Tibial nerve (tissue), 4 donors: ENCODE results near the gene SCGB2B2. TPM values are rescaled to one million over a fixed set of nuclear protein-coding genes. Genes with fewer than 3 reads are reported as not detected.
"Not testable (repeated sequence)": the region's sequence is repeated elsewhere in the genome, so short reads cannot be mapped to it uniquely, and the experiment has no call there.

Experiments used
- DNase-seq, 2 donors: peaks; one replicate each; pipeline ENCODE4 v3.0.0-alpha.2; 2019; ENCODE audit warnings: low spot score in 2 of 2
- H3K27ac ChIP-seq, 4 donors: fragments of 200-600 bp; sonication (generic) in 3 of 4; one replicate each; pipeline ENCODE4 v1.5.1; 2017 to 2019; ENCODE audit warnings: mild to moderate bottlenecking in 1 of 4
- H3K27me3 ChIP-seq, 2 donors: fragments of 200-600 bp; sonication (generic) in 1 of 2; one replicate each; pipeline versions ENCODE4 v1.5.1 to v1.6.0; 2017 to 2019
- H3K36me3 ChIP-seq, 3 donors: fragments of 200-600 bp; sonication (generic); one replicate each; pipeline ENCODE4 v1.5.1; 2018 to 2019
- H3K4me1 ChIP-seq, 4 donors: fragments of 200-600 bp; sonication (generic) in 3 of 4; one replicate each; pipeline ENCODE4 v1.5.1; 2017 to 2019
- H3K4me3 ChIP-seq, 4 donors: fragments of 200-600 bp; sonication (generic) in 3 of 4; one replicate each; pipeline ENCODE4 v1.5.1; 2017 to 2019; ENCODE audit warnings: mild to moderate bottlenecking in 1 of 4, moderate library complexity in 1 of 4
- H3K9me3 ChIP-seq, 4 donors: fragments of 200-600 bp; sonication (generic) in 3 of 4; one replicate each; pipeline ENCODE4 v1.5.1; 2017 to 2019
- EP300 ChIP-seq, 2 donors: sonication (generic); formaldehyde crosslinking; IDR thresholded peaks; one replicate each; pipeline ENCODE4 v1.6.1; 2017; ENCODE audit warnings: antibody characterized with exemption in 2 of 2, mild to moderate bottlenecking in 1 of 2
- POLR2A ChIP-seq, 2 donors: fragments of 450-650 bp; IDR thresholded peaks; one replicate each; pipeline ENCODE4 v1.6.1; 2017; ENCODE audit warnings: antibody characterized with exemption in 2 of 2, mild to moderate bottlenecking in 2 of 2, moderate library complexity in 2 of 2
- WGBS, 2 donors: methylation state at CpG; one replicate each; pipeline ENCODE4 v1.1.5; 2018; 5-methylcytosine and 5-hydroxymethylcytosine counted together
- total RNA-seq, 4 donors: library from RNA; depleted of rRNA; stranded (reverse); fragments of >200 nt; gene quantifications; one replicate each; pipeline ENCODE4 v1.1.0, GENCODE V29; 2016
- TF ChIP-seq, protein P1 (sequence below), 5 experiments: fragments of 200-600 bp in 3 of 5; fragments of 450-650 bp in 2 of 5; sonication (generic) in 3 of 5; IDR thresholded peaks; one replicate each; pipeline ENCODE4 v1.5.1; 2016 to 2019; ENCODE audit warnings: antibody characterized with exemption in 5 of 5, mild to moderate bottlenecking in 3 of 5, moderate library complexity in 2 of 5

Gene SCGB2B2
- total RNA-seq, 4 donors from 2014 or later = 0.21 to 1.4 (median 0.71) TPM

GRCh38 chr19:34688592-34688991 lies 11.6 kb upstream of the SCGB2B2 start:
- Histone ChIP-seq H3K4me1 (no peaks in the 10 kb centered on the region), H3K36me3 (peaks cover 0 to 31% (median 8%) of the 10 kb centered on the region in 3 donors), H3K4me3 (no peak overlapping the region), H3K27ac (no peak overlapping the region), H3K9me3 (peaks cover 0 to 87% (median 27%) of the 10 kb centered on the region in 4 donors), H3K27me3 (no peaks in the 10 kb centered on the region)
- TF ChIP-seq, protein P1, sequence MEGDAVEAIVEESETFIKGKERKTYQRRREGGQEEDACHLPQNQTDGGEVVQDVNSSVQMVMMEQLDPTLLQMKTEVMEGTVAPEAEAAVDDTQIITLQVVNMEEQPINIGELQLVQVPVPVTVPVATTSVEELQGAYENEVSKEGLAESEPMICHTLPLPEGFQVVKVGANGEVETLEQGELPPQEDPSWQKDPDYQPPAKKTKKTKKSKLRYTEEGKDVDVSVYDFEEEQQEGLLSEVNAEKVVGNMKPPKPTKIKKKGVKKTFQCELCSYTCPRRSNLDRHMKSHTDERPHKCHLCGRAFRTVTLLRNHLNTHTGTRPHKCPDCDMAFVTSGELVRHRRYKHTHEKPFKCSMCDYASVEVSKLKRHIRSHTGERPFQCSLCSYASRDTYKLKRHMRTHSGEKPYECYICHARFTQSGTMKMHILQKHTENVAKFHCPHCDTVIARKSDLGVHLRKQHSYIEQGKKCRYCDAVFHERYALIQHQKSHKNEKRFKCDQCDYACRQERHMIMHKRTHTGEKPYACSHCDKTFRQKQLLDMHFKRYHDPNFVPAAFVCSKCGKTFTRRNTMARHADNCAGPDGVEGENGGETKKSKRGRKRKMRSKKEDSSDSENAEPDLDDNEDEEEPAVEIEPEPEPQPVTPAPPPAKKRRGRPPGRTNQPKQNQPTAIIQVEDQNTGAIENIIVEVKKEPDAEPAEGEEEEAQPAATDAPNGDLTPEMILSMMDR (IDR thresholded peaks at IDR 0.05) = no peak
- TF ChIP-seq POLR2A (IDR thresholded peaks at IDR 0.05) (no peak), EP300 (IDR thresholded peaks at IDR 0.05) (no peak)
- WGBS, 2 donors = 81 to 95% methylated on average over 1 of the region's 1 CpG
- no peak for DNase-seq

DNA sequence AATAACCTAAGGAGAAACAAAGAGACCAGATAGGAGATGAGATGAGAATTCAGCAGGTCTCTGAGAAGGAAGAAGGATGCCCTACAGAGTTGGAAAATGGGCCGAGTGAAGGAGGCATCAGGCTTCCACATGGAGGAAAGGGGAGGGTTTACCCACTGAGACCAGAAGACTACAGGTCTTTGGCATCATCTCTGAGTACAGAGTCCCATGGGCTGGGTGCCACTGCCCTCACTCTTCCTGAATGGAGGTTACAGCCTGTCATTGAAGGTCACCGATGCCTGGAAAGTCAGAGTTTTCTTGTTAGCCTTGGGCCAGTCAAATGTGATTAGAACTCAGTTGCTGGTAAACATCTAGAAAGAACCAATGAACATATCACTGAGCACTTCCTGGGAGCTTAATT lies 10.4 kb upstream of the SCGB2B2 start:
- H3K27ac ChIP-seq = no peak overlapping the region
- WGBS, 2 donors = 40 to 91% methylated on average over 2 of the region's 2 CpGs
- TF ChIP-seq, protein P1 (IDR thresholded peaks at IDR 0.05) = no peak
- TF ChIP-seq EP300 (IDR thresholded peaks at IDR 0.05) (no peak), POLR2A (IDR thresholded peaks at IDR 0.05) (no peak)
- H3K4me3 ChIP-seq = no peak overlapping the region
- peaks cover 0 to 95% (median 29%) of the 10 kb centered on the region in 4 donors for H3K9me3 ChIP-seq
- no peaks in the 10 kb centered on the region for H3K4me1 ChIP-seq
- no peaks in the 10 kb centered on the region for H3K27me3 ChIP-seq
- peaks cover 0 to 43% (median 20%) of the 10 kb centered on the region in 3 donors for H3K36me3 ChIP-seq
- DNase-seq = no peak

DNA sequence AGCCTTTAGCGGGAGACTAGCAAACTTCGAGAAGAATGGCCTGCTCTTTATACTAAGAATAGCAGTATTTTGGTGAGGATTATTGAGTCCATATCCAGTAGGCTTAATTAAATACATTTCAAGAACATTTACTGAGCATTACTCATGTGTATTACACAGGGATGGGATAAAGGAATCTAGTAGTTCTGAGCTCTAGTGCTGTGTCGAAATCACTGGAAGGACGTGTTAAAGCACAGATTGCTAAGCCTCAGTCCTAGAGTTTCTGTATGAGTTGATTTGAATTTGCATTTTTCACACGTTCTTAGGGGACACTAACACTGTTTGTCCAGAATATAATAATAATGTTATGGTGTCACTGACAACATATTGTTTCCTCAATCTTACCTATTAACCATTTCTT lies 9.5 kb upstream of the SCGB2B2 start:
- Histone ChIP-seq H3K4me1 (no peaks in the 10 kb centered on the region), H3K9me3 (peaks cover 2 to 97% (median 32%) of the 10 kb centered on the region in 4 donors), H3K36me3 (peaks cover 0 to 52% (median 28%) of the 10 kb centered on the region in 3 donors), H3K27me3 (no peaks in the 10 kb centered on the region), H3K27ac (no peak overlapping the region), H3K4me3 (no peak overlapping the region)
- no peak for DNase-seq
- WGBS, 2 donors = 90 to 92% methylated on average over 5 of the region's 5 CpGs
- TF ChIP-seq, protein P1 (IDR thresholded peaks at IDR 0.05) = no peak
- TF ChIP-seq EP300 (IDR thresholded peaks at IDR 0.05) (no peak), POLR2A (IDR thresholded peaks at IDR 0.05) (no peak)

DNA sequence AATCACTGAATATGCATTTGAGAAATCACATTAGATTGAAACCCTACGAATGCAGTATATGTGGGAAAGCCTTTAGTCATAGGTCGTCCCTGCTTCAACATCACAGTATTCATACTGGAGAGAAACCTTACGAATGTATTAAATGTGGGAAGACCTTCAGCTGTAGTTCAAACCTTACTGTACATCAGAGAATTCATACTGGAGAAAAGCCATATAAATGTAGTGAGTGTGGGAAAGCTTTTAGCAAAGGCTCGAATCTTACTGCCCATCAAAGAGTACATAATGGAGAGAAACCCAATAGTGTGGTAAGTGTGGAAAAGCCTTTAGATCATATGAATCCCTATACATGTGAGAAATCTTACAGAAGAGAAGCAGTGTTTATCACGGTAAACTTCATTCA lies 8.3 kb upstream of the SCGB2B2 start:
- H3K27ac ChIP-seq, DNase-seq, H3K4me3 ChIP-seq, H3K4me1 ChIP-seq, H3K27me3 ChIP-seq: not testable (repeated sequence)
- WGBS, 2 donors = 97 to 98% methylated on average over 5 of the region's 5 CpGs
- peaks cover 4 to 99% (median 37%) of the 10 kb centered on the region in 4 donors for H3K9me3 ChIP-seq
- H3K36me3 ChIP-seq = peaks cover 0 to 64% (median 39%) of the 10 kb centered on the region in 3 donors

DNA sequence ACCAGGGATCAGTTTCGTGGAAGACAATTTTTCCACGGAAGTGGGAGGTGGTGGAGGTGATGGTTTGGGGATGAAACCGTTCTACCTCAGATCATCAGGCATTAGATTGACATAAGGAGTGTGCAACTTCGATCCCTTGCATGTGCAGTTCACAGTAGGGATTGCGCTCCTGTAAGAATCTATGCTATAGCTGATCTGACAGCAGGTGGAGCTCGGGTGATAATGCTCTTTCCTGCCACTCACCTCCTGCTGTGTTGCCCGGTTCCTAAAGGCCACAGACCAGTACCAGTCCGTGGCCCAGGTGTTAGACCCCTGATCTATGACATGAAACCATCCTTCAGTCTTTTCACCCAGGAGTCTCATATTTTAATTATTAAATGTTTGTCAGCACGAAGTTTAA lies 4.5 kb upstream of the SCGB2B2 start:
- H3K4me1 ChIP-seq = peaks cover 0 to 19% (median 2%) of the 10 kb centered on the region in 4 donors
- H3K4me3 ChIP-seq = no peak overlapping the region
- DNase-seq = no peak
- H3K27ac ChIP-seq = no peak overlapping the region
- no peak for TF ChIP-seq POLR2A (IDR thresholded peaks at IDR 0.05)
- no peaks in the 10 kb centered on the region for H3K27me3 ChIP-seq
- H3K36me3 ChIP-seq = peaks cover 0 to 78% (median 51%) of the 10 kb centered on the region in 3 donors
- peaks cover 4 to 80% (median 33%) of the 10 kb centered on the region in 4 donors for H3K9me3 ChIP-seq
- WGBS, 2 donors = 96 to 99% methylated on average over 9 of the region's 9 CpGs

- H3K4me1 ChIP-seq = peaks cover 0 to 21% (median 3%) of the 10 kb centered on the region in 4 donors
- H3K4me3 ChIP-seq = peak overlapping the region; percentile 79 to 95 (median 87)
- 48 to 57% methylated on average over 10 of the region's 10 CpGs for WGBS, 2 donors
- peak overlapping the region in 3 of 4 donors; percentile 93 to 98 (median 93) for H3K27ac ChIP-seq
- H3K36me3 ChIP-seq = peaks cover 0 to 49% (median 42%) of the 10 kb centered on the region in 3 donors
- H3K9me3 ChIP-seq = peaks cover 4 to 49% (median 16%) of the 10 kb centered on the region in 4 donors
- H3K27me3 ChIP-seq = no peaks in the 10 kb centered on the region
- DNase-seq = no peak
- TF ChIP-seq POLR2A (IDR thresholded peaks at IDR 0.05) = no peak
- TF ChIP-seq EP300 (IDR thresholded peaks at IDR 0.05) = no peak
- TF ChIP-seq, protein P1 (IDR thresholded peaks at IDR 0.05) = no peak
Observed at GRCh38 chr19:34678421-34678820, 1.5 kb upstream of the SCGB2B2 start.
